Forelimb muscle (tissue), 1 donor: Measurements from ENCODE around the gene COX15. TPM values are rescaled to one million over a fixed set of nuclear protein-coding genes. Genes with fewer than 3 reads are reported as not detected.
"Not testable (repeated sequence)": the region's sequence is repeated elsewhere in the genome, so short reads cannot be mapped to it uniquely, and the experiment has no call there.

ENCODE experiments used
- DNase-seq: peaks from one replicate; pipeline ENCODE4 v3.0.0-alpha.2; 2013; ENCODE audit warnings: low read depth
- polyA plus RNA-seq: library from polyadenylated mRNA; unstranded; fragments of 120-200 nt; gene quantifications from one replicate; pipeline ENCODE4 v1.2.1, GENCODE V29; 2013; ENCODE audit not compliant: insufficient read length

The COX15 gene
- 29.8 TPM for polyA plus RNA-seq

DNA sequence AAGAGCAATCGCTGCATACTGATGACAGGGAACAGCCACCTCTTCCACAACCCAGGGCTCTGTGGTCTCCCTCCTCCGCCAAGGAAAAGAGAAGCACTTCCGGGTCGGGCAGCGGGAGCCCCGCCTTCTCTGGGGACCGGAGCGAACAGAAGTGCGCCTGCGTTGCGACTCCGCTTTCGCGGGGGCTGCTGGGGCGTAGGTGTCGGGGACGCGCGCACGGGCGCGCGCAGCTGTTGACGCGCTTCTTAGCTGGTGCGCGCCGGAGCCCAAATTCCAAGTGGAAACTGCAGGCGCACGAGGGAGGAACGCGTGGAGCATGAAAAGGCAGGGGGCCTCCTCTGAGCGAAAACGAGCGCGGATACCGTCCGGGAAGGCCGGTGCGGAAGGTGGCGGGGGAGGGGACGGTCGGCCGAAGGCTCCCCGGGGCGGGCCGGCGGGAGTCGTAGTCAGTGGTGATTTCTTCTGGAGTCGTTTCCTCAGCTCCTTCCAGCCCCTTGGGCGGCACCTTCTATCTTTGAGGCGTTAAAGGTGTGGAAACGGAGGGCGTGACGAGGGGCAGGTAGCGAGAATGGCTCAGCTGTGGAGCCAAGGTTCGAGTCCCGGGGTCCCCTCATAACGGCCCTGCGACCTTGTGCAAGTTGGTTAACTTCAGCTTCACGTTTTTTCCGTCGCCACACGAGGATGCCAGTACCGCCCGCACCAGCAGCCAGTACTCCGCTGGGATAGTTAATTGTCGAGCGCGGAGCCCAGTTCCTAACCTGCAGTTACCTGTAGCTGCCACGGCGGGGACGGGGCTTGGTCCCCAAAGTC is at the start of gene COX15, which contains the start of gene CUTC:
Gene COX15 (minus strand): TSS at position 95 of the 810 bp plus-strand sequence. CDS start 78 bp downstream, at position 17.
Gene CUTC (plus strand): TSS at position 202 of the 810 bp plus-strand sequence. CDS start 115 bp downstream, at position 317.
- peak; percentile 98 for DNase-seq

DNA sequence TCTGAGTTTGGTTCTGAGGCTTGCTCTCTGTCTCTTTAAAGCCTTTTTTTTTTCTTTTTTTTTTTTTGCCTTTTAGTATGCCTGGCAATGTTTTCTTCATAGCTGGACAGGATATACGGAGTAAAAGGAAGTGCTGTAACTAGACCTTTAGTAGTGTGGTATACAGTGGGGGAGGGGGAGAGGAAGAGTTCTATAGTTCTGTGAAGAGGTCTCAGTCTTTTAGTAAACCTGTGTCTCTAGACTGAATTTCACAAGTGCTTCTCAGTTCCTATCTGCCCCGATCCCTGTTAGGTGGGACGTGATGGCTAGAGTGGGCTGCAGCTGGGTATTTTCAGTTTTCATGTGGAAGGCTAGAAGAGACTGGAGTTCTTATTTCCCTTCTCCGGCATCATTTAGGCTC is 47.4 kb upstream of the COX15 start:
- DNase-seq: no peak

DNA sequence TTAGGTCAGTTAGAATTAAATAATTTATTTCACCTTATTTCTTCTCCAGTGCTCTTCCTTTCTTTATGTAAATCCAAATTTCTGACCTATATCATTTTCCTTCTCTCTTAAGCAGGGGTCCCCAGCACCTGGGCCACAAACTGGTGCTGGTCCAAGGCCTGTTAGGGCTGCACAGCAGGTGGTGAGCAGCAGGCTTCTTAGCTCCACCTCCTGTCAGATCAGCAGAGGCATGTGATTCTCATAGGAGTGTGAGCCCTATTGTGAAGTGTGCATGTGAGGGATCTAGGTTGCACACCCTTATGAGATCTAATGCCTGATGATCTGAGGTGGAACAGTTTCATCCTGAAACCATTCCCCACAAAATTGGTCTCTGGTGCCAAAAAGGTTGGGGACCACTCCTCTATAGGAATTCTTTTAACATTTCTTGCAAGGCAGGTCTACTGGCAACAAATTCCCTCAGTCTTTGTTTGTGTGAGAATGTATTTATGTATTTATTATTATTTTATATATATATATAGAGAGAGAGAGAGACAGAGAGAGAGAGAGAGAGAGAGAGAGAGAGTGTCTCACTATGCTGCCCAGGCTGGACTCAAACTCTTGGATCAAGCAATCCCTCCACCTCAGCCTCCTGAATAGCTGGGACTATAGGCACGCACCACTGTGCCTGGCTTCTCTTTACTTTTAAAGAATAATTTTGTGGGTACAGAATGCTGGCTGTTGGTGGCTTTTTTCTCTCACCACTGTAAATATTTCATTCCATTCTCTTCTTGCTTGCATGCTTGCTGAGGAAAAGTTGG is 46.2 kb upstream of the COX15 start:
- no peak for DNase-seq

DNA sequence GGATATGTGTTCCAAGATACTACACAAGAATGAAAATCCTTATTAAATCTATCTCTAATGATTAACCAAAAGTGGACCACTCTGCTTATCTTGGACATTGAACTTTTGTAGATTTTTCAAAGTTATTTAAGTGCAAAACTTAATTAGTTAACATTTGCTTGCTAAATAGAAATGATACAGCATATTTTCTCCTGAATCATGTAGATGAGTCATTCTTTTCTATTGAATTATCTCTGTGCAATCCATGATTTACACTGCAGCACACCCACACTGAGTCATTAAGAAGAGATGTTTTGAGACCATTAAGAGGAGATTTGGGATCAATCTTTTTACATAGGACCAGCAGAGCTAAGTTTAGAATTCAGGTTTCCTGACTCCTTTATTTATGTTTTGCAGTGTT is 43.9 kb upstream of the COX15 start:
- DNase-seq: no peak

DNA sequence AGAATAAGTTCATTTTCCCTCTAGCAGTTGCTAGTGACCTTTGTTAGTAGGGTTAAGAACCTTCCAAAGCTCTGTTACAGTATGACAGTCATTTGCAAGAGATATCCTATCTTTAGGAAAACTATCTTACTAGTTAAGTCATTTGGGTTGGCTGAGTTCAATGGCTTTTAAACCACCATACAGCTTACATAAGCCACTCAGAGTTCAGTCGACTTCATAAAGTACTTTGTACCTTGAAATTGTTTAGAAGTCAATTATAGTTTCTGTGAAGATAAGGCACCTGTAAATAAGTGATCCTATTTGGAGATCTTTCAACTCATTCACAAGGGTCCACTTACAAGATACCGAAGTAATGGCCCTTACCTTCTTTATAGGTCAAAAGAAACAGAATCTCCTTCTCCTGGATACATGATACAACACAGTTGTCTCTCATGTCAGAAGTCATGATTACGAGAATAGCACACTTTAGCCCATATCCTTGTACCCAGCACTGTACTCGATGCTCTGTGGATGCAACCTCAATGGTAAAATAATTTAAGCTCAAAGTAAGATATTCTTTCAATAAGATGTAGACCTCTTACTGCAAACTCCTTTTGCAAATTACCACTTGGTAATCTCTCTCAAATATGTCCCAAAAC is 38.6 kb upstream of the COX15 start:
- no peak for DNase-seq

DNA sequence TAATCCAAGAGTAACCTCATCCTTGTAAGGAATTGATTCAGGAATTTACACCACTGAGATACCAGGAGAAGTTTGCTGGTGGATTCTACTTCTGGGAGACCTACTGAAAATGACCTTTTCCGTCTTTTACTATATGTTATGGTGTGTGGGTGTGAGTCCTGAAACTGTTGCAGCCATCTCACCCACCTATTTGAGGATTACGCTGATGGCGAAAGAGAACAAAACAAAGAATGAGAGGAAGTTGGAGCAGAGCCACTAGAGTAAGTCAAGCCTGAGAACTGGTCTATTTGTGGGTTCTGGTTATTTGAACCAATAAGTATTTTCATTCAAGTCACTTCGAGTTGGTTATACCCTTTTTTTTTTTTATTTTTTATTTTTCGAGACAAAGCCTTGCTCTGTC is 37.8 kb upstream of the COX15 start:
- no peak for DNase-seq

DNA sequence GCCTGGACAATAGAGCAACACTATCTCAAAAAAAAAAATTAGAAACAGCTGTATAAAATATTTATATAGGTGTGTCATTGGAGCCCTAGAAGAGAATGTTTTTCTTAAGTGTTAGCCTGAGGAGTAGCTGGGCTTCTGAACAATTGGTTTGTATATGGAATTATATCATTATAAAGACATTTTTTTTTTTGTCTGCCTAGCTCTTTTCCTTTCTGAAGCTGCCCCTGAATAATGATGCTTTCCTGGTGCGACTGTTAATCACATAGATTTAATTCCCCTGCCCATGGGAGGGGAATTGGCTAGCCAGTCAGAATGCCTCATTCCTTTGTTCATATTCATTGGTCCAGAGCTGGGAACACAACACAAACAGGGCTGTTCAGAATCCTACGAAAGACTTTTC is 36.6 kb upstream of the COX15 start:
- DNase-seq: no peak

DNA sequence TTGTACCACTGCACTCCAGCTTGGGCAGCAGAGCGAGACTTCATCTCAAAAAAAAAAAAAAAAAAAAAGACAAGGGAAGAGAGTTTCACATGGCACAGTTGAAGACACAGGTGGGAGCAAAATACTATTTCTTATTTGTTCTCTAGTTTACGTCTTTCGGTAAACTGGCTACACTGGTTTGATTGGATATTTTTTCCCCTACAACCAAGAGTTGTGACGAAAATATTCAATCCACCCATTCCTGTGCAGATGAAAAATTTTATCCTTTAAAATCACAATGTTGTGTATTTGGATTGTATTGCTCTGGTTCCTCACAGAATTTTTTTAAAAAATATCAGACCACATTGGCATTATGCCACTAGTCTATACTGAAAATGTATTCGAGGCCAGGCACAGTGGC is 36.0 kb upstream of the COX15 start:
- DNase-seq: no peak

DNA sequence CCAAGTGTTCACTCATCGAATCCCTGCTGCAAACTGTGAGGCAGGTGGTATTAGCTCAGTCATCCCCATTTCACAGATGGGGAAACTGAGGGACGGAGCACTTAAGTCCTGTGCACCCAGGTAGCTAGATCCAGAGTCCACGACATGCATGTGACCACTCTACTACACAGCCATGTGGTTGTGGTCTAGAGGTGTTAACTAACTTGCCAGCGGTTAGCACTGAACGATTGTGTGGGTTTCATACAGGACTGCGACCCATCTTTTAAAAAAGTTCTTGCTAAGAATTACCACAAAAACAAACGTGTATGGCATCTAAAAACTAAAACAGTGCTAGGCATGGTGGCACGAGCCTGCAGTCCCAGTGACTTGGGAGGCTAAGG is 34.4 kb upstream of the COX15 start:
- no peak for DNase-seq

DNA sequence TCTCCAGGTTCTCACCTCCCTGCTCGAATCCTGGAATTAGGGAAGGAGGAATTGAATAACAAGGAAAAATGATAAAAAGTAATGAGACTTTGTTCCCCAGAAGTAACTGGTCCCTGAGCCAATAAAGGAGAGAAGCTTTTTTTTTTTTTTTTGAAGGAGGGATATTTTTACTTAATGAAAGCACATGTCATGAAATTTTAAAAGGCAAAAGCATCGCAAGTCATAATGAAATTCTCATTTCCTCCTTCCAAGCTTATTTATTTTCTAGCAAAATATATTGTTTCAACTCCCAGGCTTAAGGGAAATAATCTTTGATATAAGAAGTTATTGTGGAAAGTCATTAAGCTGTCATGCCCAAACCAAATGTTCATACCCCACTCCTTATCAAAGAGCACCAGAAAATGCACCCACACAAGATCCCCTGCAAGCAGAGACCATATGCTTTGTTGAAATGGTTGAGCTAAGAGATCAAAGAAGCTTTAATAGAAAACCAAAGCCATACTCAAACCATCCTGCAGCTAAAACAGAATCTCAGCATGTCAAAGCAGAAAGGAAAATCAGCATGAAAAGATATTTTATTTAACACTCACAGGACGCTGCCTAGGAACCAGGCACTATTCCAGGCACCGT is 33.9 kb upstream of the COX15 start:
- DNase-seq: no peak

DNA sequence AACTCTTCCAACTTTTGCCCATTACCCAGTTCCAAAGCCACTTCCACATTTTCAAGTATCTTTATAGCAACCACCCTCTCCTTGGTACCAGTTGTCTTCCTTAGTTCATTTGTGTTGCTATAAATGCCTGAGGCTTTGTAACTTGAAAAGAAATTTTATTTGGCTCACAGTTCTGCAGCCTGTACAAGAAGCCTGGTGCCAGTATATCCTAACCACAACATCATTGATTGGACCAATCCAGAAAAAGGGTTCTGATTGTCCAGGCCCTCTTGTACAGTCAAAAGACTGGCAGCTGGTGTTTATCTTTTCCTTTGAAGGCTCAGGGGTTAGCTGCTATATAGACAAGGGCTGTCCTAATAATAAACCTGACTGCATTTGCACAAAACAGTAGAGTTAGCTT is 29.4 kb upstream of the COX15 start:
- no peak for DNase-seq

DNA sequence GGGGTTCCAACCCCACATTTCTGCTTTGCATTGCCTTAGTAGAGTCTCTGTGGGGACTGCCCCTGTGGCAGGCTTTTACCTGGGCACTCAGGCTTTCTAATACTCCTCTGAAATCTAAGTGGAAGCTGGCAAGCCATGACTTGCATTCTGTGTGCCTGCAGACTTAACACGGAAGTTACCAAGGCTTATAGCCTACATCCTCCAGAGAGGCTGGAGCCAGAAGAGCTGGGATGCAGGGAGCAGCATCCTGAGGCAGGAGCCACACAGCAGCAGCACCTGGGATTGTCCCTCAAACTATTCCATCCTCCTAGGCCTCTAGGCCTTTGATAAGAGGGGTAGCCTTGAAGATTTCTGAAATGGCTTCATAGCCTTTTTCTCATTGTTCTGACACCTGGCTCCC is 28.4 kb upstream of the COX15 start:
- DNase-seq: no peak

DNA sequence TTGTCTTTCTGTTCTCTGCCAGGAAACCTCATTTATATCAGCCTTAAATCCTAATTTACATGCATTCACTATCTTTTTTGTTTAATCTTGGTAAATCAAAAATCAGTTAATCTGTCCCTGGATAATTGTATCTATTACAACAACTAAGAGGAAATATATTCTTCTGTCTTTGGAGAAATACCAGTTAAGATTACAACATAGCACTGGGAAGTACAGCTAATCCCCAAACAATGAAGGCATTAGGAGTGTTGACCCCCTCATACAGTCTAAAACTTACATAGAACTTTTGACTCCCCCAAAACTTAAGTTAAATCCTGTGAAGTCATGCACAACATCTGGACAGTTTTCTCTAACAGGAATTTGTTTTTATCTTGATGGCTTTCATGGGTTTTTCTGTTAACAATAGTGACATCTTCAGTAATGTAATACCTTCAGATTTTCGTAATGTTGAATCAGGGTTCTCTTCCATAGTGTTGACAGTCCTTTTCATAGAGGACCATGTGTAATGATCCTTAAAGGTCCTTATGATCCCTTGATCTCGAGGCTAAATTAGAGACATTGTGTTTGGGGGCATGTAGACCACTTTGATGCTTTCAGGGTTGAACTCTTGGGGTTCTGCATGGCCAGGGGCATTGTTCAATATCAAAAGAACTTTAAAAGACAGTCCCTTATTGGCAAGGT is 26.4 kb upstream of the COX15 start:
- no peak for DNase-seq

DNA sequence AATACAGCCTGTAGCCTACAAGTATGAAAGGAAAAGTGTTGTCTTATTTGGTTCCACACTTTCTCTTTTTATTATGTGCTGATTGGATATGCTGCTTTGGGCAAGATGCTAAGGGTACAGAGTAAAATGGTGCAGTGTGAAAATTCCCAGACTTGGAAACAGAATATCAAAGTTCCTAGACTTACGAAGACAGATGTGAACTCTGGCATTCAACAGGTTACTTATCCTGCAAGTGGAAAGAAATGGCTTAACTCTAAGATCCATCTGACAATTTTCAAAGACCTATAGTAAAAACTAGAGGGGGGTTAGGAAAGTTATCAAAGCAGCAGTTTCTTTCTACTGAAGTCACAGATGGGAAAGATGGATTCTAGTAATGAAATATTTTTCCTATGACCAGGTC is 24.2 kb upstream of the COX15 start:
- no peak for DNase-seq

DNA sequence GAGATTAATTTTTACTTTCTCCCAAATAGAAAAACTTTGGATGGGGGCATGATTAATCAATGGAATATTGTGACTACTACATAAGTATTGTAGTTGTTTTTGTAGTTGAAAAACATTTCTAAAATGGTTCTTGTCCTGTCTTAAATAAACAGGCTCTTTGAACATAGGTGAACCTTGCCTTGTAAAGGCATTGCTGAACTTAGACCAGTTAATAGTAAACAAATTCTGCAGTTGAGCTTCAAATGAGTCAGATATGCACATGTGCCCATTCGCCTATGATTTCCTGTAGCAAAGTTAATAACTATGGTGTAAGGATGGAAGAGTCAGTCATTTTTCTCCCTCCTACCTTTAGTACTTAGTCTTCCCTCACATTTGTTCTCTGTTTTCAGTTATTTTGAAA is 22.7 kb upstream of the COX15 start:
- DNase-seq: no peak

DNA sequence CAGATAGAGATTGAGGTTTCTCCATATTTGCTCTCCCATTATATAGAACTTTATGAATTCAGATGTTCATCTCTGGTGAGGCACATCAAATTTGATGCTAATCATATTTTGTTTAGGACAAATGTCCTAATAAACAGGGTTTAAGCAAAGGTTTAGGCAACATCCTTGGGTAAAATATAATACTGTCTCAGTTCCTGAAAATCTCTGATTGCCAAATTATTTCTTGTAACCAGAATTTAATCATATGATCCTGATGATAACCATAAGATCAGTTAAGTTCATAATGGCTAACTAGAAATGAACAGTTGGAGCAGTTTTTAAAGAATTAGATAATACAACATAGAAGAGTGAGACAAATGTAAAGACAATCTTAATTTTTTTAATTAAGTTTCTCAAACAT is 18.7 kb upstream of the COX15 start:
- DNase-seq: no peak

DNA sequence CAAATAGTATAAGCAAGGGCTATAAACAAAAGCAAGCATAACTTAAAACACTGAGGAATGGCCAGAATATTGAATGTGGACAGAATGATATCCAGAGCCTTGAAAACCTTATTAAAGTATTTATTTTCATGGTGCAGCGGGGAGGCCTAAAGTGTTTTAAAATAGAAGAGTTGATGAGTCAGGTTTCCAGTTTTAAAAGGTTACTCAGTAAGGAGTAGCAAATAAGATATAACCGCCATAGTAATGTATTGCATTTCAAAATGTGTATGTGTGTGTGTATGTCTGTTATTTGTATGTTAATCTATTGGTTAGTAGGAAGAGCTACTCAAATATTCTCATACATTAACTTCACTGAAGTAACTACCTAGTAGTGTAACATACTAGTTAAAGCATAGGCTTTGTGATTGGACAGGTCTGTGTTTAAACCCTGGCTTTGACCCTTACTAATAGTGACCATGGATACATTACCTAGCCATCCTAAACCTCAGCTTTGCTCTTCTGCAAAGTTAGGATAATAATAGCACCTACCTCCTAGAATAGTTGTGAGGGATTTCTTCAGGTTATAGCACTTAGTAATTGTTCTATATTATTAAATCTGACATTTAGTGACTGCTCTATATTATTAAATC is 17.0 kb upstream of the COX15 start:
- DNase-seq: no peak

DNA sequence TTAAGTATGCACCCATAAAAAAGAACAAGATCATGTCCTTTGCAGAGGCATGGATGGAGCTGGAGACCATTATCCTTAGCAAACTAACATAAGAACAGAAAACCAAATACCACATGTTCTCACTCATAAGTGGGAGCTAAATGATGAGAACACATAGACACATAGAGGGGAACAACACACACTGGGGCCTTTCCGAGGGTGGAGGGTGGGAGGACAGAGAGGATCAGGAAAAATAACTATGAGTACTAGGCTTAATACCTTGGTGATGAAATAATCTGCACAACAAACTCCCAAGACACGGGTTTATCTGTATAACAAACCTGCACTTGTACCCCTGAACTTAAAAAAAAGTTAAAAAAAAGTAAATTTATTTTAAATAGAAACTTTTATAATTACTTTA is 14.2 kb upstream of the COX15 start:
- DNase-seq: not testable (repeated sequence)

DNA sequence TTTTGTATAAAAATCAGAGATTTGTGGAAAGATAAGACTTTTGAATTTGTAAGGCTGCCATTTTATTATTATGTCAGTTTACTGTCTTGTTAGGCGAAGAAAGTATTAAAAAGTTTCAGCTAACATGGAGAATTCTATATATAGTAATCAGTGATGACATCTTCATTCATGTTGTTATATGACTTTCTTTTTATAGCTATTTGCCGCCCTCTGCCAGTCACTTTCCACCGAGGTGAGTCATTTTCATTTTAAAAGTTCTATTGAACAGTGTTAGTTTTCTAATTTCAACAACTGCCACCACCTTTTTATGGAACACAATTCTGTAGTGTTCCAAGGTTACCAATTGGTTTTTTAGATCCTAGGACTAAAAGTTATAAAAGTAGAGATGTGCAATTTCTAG is 11.9 kb upstream of the COX15 start:
- no peak for DNase-seq

DNA sequence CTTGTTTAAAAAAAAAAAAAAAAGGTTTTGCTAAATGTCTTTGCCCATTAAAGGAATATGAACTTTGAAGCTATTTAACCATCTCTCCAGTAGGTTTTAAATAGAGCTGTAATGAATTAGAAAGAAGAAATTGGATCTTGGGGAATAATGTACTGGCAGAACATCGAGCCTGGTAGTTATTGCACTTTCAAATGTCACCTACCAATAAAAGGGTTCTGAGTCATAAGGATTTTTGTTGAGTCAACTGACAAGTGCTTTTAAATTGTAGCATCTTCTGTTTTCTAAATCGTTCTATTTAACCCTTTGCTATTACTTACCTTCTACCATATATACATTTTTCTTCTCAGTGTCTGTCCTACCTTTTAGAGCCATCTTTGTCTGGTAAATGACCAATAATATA is 10.8 kb upstream of the COX15 start:
- no peak for DNase-seq

DNA sequence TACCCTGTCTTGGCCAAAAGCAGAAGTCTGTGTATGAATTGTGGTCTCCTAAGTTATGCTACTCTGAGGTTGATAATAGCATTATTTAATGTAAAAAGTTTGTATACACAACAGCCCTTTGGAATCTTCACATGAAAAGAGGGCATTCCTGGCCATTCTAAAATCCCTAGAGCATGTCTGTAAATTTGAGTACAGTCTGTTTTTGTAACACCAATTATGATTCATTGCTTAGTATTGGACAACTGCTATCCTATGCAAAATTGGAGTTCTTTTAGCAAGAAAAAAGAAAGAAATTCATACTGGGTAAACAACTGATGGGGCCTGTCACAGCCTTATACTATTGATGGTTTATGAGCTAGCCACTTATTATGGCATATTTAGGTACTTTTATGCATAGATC is 10.3 kb upstream of the COX15 start:
- no peak for DNase-seq
